DOHH2 (cell line): ENCODE results near the gene HPSE2.

Source experiments
- CTCF ChIP-seq: fragments of 200-600 bp; sonication (generic); IDR thresholded peaks from one replicate; pipeline ENCODE4 v1.5.1; 2014; ENCODE audit warnings: antibody characterized with exemption, mild to moderate bottlenecking, low read depth, low read length; ENCODE audit not compliant: poor library complexity, severe bottlenecking
- EZH2phosphoT487 ChIP-seq: fragments of 200-600 bp; sonication (generic); IDR thresholded peaks from 2 replicates; pipeline ENCODE4 v1.6.1; 2017; ENCODE audit warnings: borderline replicate concordance, mild to moderate bottlenecking, antibody characterized with exemption, low read length, moderate library complexity, mixed read lengths

- no peak for TF ChIP-seq CTCF
- TF ChIP-seq EZH2phosphoT487, result no peak
Observed at GRCh38 chr10:98586096-98586495, 649.6 kb downstream of the HPSE2 start.
